ENCODE results near the gene BAHCC1.

BAHCC1 gene

DNA sequence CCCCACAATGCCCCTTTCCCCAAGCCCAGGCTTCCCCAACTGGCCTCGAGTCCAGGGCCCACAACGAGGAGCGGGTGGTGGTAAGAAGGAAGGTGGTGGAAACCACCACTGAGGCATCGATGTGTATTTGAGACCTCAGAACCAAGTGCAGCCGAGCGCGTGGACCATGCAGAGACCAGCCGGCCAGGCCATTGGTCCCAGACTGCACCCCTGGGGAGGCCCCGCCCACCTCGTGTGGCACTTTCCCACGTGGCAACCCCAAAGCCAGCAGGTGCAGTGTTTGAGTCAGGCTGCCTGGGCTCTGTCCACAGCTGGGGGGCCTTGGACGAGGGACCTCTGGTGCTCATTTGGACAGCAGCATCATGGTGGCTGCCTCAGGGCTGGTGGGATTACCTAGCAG lies 28.1 kb upstream of the BAHCC1 start:
- no peak for DNase-seq (ENCODE audit: low read depth)

- no peak for DNase-seq (ENCODE audit: low read depth)
Measured at GRCh38 chr17:81368161-81369022, 26.9 kb upstream of the BAHCC1 start.

DNA sequence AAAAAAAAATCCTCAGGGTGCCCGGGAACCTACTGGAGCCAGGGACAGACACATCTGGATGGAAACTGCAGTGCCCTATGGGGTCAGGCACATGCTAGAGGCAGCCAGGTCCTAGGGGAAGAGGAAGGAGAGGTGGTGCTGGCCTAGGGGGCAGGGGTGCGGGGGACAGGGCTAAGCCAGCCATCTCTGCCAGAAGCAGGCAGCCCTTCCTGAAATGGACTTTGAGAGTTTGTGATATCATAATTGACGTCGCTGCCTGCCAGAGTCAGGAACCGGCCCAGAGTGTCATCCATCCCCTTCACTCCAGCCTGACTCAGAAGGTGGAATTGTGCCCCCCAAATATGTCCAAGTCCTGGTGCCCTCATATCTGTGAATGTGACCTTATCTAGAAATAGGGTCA lies 25.0 kb upstream of the BAHCC1 start:
- DNase-seq (ENCODE audit: low read depth), result no peak

- DNase-seq (ENCODE audit: low read depth), result no peak
Measured at GRCh38 chr17:81371910-81372760, 23.1 kb upstream of the BAHCC1 start.

DNA sequence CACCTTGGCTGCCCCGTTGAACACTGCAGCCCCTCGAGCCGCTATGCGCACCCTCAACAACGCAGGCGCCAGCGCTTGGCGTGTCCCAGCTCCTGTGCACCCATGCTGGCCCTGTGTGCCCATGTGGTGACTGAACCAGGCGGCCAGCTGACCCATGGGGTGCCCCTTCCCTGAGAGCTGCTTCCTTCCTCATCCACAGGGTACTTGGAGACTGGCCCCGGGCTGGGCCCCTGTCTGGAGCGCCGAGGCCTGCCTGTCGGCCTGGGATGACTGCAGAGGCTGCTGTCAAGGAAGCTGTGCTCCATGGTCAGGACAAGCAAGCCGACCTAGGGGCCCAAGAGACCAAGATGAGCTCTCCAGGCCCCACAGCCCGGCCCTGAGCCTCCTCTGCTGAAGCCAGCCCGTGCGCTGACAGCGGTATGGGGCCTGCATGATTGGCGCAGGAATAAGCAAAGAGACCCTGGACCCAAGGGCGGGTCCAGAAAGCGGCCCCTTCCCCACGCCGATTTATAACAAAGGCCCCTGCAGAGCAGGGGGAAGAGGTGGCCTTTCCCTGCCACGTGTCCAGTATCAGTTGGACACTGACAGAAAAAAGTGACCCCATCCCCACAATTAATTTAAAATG lies 21.6 kb upstream of the BAHCC1 start:
- no peak for DNase-seq (ENCODE audit: low read depth)

- no peak for DNase-seq (ENCODE audit: low read depth)
Measured at GRCh38 chr17:81374890-81375289, 20.4 kb upstream of the BAHCC1 start.

- no peak for DNase-seq (ENCODE audit: low read depth)
Measured at GRCh38 chr17:81376946-81377714, 18.1 kb upstream of the BAHCC1 start.

DNA sequence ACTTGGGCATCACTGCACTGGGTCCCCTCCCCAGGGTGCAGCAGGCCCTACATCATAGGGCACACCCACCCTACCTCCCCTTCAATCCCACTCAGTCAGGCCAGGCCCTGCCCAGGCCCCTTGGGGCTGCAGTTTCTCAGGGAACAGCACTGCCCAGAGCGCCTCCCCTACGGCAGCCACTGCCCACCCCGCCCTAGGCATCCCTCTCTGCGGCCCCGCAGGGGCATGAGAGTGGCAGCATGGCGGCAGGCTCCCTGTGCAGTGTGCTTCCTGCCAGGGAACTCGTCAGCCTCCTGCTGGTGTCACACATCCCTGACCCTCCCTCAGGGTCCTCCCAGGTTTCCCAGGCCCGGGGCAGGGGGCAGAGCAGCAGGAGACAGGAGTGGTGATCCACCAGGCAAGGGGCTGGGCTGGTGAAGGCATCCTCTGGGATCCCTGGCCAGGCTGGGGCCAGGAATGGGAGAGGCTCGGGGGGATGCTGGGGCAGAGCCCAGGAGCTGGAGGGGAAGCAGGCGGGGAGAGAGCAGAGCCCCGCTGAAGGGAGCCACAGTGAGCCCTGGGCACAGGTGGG lies 16.2 kb upstream of the BAHCC1 start:
- no peak for DNase-seq (ENCODE audit: low read depth)

- DNase-seq (ENCODE audit: low read depth), result no peak
Measured at GRCh38 chr17:81379523-81379942, 15.7 kb upstream of the BAHCC1 start.

DNA sequence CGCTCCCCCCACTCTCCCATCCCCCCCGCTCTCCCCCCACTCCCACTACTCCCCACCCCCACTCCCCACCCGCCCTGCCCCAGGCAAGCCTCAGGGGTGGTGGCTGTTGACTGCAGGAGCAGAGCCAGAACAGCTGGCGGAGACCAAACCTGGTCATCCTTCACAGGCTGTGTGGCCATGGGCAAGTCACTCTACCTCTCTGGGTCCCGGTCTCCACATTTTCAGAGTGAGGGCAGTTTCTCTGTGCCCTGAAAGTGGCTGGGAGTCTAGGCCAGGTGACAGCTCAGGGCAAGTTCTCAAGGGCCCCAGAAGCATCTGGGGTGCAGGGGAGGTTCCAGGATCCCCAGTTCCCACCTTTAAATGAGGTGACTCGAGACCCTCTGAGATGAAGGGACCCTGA lies 15.1 kb upstream of the BAHCC1 start:
- DNase-seq (ENCODE audit: low read depth), result no peak

DNA sequence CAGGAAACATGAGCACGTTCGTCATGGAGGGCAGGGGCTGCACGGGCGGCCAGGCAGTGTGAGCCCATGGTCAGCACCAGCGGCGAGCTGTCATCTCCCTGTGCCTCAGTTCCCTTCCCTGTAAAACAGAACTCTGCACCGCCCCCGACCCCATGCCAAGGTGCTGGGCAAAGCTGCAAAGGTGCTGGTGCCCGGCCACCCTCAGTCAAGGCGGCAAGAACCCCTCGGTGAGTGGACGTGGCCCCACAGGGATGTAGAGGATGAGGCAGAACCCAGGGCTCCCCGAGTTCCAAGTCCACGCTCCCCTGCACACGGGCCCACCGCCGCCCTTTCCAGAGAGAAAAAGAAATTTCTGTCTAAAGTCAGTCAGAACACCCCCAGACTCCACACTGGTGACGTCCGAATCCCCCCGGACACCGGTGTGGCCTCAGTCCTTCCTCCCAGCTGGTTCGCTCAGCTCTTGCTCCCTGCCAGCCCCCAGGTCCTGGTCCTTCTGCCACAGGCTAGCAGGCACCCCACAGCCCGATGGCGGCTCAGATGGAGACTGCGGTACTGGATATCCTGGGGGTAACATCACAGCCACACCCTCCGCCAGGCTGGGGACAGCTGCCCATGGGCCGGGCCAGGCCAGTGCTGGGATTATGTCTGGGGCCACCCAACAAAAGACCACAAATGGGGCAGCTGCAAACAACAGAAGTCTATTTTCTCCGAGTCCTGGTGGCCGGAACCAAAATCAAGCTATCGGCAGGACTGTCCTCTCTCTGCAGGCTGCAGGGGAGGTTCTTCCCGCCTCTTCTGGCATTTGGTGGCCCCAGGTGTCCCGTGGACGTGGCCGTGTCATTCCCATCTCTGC lies 14.4 kb upstream of the BAHCC1 start:
- DNase-seq (ENCODE audit: low read depth), result no peak

DNA sequence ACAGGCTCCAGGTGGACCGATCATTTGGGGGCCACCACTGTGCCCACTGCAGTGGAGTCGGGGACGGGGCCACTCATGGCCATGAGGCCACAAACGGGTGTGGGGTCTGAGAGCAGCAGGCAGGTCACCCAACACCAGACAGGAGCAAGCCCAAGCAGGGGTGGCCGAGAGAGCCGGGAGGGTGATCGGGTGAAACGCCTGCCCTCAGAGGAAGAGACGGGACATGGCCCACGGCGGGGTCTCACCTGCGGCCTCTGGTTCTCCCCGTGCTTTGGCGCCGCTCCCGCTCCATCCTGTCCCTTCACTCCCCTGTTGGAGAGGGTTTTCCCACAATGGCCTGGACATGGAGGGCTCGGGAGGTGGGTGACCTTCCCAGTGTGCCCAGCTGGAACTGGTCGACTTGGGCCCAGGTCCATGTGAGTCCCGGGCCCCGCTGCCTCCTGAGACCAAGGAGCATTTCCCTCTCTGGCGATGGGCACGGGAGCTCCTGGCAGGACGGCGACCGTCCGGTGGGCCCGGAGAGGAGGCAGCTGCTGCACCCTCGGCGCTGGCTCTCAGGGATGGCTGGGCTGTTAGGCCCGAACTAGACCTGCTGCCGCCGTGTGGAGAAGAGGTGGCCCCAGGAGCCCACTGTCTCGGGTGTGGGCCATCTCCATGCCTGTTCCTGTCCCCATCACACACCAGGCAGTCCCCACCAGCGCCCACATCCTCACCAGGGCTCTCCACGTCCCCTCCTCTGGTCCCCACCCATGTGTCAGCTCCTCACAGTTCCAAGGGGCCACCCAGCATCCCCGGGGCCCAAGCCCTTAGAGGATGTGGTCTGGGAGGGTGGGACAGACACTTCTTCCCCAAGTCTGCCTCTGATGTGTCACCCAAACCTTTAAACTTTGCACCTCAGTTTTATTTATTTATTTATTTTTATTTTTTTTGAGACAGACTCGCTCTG lies 13.4 kb upstream of the BAHCC1 start:
- no peak for DNase-seq (ENCODE audit: low read depth)

- no peak for DNase-seq (ENCODE audit: low read depth)
Measured at GRCh38 chr17:81382851-81383250, 12.4 kb upstream of the BAHCC1 start.

GRCh38 chr17:81383504-81384421 lies 11.5 kb upstream of the BAHCC1 start:
- no peak for DNase-seq (ENCODE audit: low read depth)

DNA sequence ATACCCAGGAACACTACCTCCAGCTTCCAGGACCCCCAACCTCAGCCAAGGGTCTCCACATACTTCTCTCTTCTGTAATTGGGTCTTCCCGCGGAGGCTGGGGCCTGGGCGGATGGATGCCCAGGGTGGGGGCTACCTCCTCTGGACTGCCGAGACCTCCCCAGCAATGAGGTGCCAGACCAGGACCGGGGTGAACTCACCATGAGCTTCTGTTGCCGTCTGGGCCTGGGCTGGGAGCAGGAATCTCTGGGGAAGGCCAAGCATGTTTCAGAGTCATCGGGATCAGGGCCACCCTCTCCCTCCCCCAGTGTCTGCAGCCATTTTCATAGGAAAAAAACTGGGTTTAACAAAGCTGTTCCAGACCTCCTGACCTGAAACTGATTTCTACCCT lies 10.3 kb upstream of the BAHCC1 start:
- no peak for DNase-seq (ENCODE audit: low read depth)

DNA sequence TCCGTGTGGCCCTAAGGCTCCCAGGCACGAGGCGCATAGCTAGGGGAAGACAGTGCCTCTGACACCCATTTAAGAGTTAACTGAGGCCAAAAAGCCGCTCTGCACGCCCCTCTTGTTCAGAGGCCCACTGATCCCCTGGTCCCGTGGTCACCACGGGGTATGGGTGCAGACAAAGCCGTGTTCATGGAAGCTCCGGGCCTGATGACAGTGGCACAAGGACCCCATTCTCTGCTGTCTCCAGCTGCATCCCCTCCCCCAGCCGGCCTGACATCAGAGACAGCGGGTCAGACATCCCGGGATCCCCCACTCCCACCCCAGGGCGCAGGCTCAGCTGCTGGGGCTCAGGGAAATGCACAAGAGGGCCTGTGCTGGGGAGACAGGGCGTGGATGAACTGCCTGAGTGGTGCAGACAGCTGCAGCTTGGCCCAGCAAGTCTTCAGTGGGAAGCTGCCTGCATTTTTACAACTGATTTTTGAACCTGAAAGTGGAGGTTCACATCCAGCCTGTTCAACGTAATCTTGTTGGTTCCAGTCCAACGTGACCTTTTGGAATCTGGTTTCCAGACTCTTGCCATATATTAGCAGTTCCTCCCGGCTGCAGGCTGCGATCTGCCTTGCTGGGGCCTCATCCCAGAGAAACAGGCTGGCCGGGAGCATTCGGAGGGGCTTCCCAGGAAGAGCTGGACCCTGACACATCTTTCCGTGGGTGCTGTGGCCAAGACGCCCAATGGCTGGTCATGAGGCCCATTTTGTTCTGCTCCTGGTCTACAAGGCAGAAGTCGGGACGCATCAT lies 9.7 kb upstream of the BAHCC1 start:
- no peak for DNase-seq (ENCODE audit: low read depth)

GRCh38 chr17:81386141-81386645 lies 9.1 kb upstream of the BAHCC1 start:
- no peak for DNase-seq (ENCODE audit: low read depth)
